ENCODE data around the gene HS6ST2.
"Not testable (repeated sequence)": the region's sequence is repeated elsewhere in the genome, so short reads cannot be mapped to it uniquely, and the experiment has no call there.

Gene HS6ST2

GRCh38 chrX:132883358-132883915 is 75.0 kb downstream of the HS6ST2 start:
- no peaks in the 10 kb centered on the region for H4K20me1 ChIP-seq (ENCODE audit: insufficient read depth, low read length)
- no peak for DNase-seq
- H3K9ac ChIP-seq (ENCODE audit: low read length), result no peak overlapping the region
- no peak overlapping the region for H2AFZ ChIP-seq (ENCODE audit: low read length)
- H3K27me3 ChIP-seq (replicated peaks; ENCODE audit: insufficient read depth, low read length), result no peaks in the 10 kb centered on the region
- no peak overlapping the region for H3K4me3 ChIP-seq (ENCODE audit: low read length)
- no peaks in the 10 kb centered on the region for H3K79me2 ChIP-seq (ENCODE audit: low read length)
- H3K9me3 ChIP-seq (replicated peaks; ENCODE audit: insufficient read depth, low read length), result no peaks in the 10 kb centered on the region
- no peak overlapping the region for H3K27ac ChIP-seq (ENCODE audit: low read length)
- H3K4me2 ChIP-seq (ENCODE audit: low read depth, low read length), result no peak overlapping the region
- no peak for TF ChIP-seq CTCF (IDR thresholded peaks at IDR 0.05; ENCODE audit: low read length)
- TF ChIP-seq EZH2phosphoT487 (IDR thresholded peaks at IDR 0.05; ENCODE audit: low read length), result no peak
- TF ChIP-seq EZH2 (optimal IDR thresholded peaks at IDR 0.05; ENCODE audit: low read depth, low read length), result no peak
- H3K36me3 ChIP-seq (replicated peaks; ENCODE audit: insufficient read depth, low read length), result no peaks in the 10 kb centered on the region
- H3F3A ChIP-seq (ENCODE audit: insufficient read depth, low read length), result no peaks in the 10 kb centered on the region
- H3K9me2 ChIP-seq (replicated peaks; ENCODE audit: insufficient read depth, low read length), result no peaks in the 10 kb centered on the region
- H3K4me1 ChIP-seq (ENCODE audit: low read length), result no peaks in the 10 kb centered on the region

GRCh38 chrX:132880753-132881152 is 77.7 kb downstream of the HS6ST2 start:
- H3K9me3 ChIP-seq (replicated peaks; ENCODE audit: insufficient read depth, low read length); H3F3A ChIP-seq (ENCODE audit: insufficient read depth, low read length): not testable (repeated sequence)

GRCh38 chrX:132877954-132878536 is 80.4 kb downstream of the HS6ST2 start:
- no peak overlapping the region for H2AFZ ChIP-seq (ENCODE audit: low read length)

More at GRCh38 chrX:132880753-132881152, 77.7 kb downstream of the HS6ST2 start:
- not testable (repeated sequence) for H3K4me1 ChIP-seq (ENCODE audit: low read length); H3K4me2 ChIP-seq (ENCODE audit: low read depth, low read length); DNase-seq; H3K4me3 ChIP-seq (ENCODE audit: low read length); H4K20me1 ChIP-seq (ENCODE audit: insufficient read depth, low read length); H3K36me3 ChIP-seq (replicated peaks; ENCODE audit: insufficient read depth, low read length); H3K79me2 ChIP-seq (ENCODE audit: low read length); H3K27ac ChIP-seq (ENCODE audit: low read length); H3K9ac ChIP-seq (ENCODE audit: low read length); H3K27me3 ChIP-seq (replicated peaks; ENCODE audit: insufficient read depth, low read length); H2AFZ ChIP-seq (ENCODE audit: low read length); H3K9me2 ChIP-seq (replicated peaks; ENCODE audit: insufficient read depth, low read length)

More at GRCh38 chrX:132877954-132878536, 80.4 kb downstream of the HS6ST2 start:
- TF ChIP-seq CTCF (IDR thresholded peaks at IDR 0.05; ENCODE audit: low read length), result no peak
- TF ChIP-seq EZH2phosphoT487 (IDR thresholded peaks at IDR 0.05; ENCODE audit: low read length), result no peak
- TF ChIP-seq EZH2 (optimal IDR thresholded peaks at IDR 0.05; ENCODE audit: low read depth, low read length), result no peak
- no peaks in the 10 kb centered on the region for H3K79me2 ChIP-seq (ENCODE audit: low read length)
- no peaks in the 10 kb centered on the region for H3K27me3 ChIP-seq (replicated peaks; ENCODE audit: insufficient read depth, low read length)
- H3K4me2 ChIP-seq (ENCODE audit: low read depth, low read length), result no peak overlapping the region
- no peak overlapping the region for H3K4me3 ChIP-seq (ENCODE audit: low read length)
- no peaks in the 10 kb centered on the region for H4K20me1 ChIP-seq (ENCODE audit: insufficient read depth, low read length)
- H3K4me1 ChIP-seq (ENCODE audit: low read length), result no peaks in the 10 kb centered on the region
- H3K9ac ChIP-seq (ENCODE audit: low read length), result no peak overlapping the region
- DNase-seq, result no peak
- no peaks in the 10 kb centered on the region for H3F3A ChIP-seq (ENCODE audit: insufficient read depth, low read length)
- H3K27ac ChIP-seq (ENCODE audit: low read length), result no peak overlapping the region
- H3K9me3 ChIP-seq (replicated peaks; ENCODE audit: insufficient read depth, low read length), result no peaks in the 10 kb centered on the region
- no peaks in the 10 kb centered on the region for H3K9me2 ChIP-seq (replicated peaks; ENCODE audit: insufficient read depth, low read length)
- H3K36me3 ChIP-seq (replicated peaks; ENCODE audit: insufficient read depth, low read length), result no peaks in the 10 kb centered on the region

Measured in MM.1S (cell line).